ENCODE data around the gene SLC38A6. TPM values are rescaled to one million over a fixed set of nuclear protein-coding genes. Genes with fewer than 3 reads are reported as not detected.

Gene SLC38A6
- total and polyA plus RNA-seq, 9 of the 15 experiments (the other 6 are each of a cell fraction or from before 2014, with no cell fraction given): 9.8 to 40.3 (median 17.6) TPM

- in situ Hi-C loops (cut with MboI): no loop called here
- no peaks in the 10 kb centered on the region for H3K4me1 ChIP-seq (replicated peaks in 1 of 2; ENCODE audit: control insufficient read depth in 2 of 2, insufficient read depth in 2 of 2, low read length in 2 of 2)
These were observed 53.5 kb downstream of the SLC38A6 start for GRCh38 chr14:61034416-61035120.

DNA sequence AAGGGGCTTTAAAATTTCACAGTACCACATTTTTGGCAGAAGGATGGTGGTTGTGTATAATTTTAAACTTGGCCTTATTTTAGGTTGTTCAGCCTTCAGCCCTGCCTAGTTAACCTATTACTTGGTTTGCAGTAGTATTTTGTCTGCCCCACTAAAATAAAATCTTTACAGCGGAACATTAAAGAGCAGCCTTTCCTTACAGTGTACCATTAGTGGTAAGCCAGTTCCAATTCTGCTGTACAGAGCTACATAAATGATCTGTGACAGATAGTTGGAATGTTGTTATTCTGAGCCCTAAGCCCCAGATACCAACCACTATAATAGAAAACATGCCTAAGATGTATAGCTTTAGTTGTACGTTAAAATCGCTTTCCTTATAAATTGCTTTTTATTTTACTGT, 56.2 kb downstream of the SLC38A6 start:
- H3K4me3 ChIP-seq: no peak overlapping the region
- in situ Hi-C loops (cut with MboI): no loop called here
- H3K4me1 ChIP-seq (replicated peaks in 1 of 2; ENCODE audit: control insufficient read depth in 2 of 2, insufficient read depth in 2 of 2, low read length in 2 of 2): no peaks in the 10 kb centered on the region; a peak in 1 of 5 replicates
- H3K27ac ChIP-seq (ENCODE audit: extremely low read depth, low read depth, low read length): no peak overlapping the region
- ChIA-PET CTCF (ENCODE audit: low intra/inter-chr PET ratio) (no interaction called here), POLR2A (no interaction called here)
- FAIRE-seq: no peak
- no peaks in the 10 kb centered on the region for H3K27me3 ChIP-seq (ENCODE audit: control insufficient read depth in 2 of 2, insufficient read depth in 2 of 2, low read length in 2 of 2)
- no peaks in the 10 kb centered on the region for H3K79me2 ChIP-seq (ENCODE audit: control insufficient read depth, insufficient read depth, low read length)
- no peak for DNase-seq (ENCODE audit: extremely low read depth in 1 of 4, low spot score in 3 of 4)
- no peak overlapping the region for H2AFZ ChIP-seq (ENCODE audit: low read depth, low read length)
- ATAC-seq: no peak
- no peaks in the 10 kb centered on the region for H3K9me3 ChIP-seq (replicated peaks; ENCODE audit: control insufficient read depth, insufficient read depth, low read depth, low read length)
- H3K4me2 ChIP-seq (ENCODE audit: insufficient read depth, low read length): no peak overlapping the region
- no peak overlapping the region for H3K9ac ChIP-seq (ENCODE audit: insufficient read depth in 1 of 2, low read depth in 2 of 2, low read length in 2 of 2)
- no peaks in the 10 kb centered on the region for H3K36me3 ChIP-seq (ENCODE audit: control insufficient read depth, insufficient read depth, low read length)
- H3K9me1 ChIP-seq (ENCODE audit: control insufficient read depth, insufficient read depth, low read length): no peaks in the 10 kb centered on the region
- intact Hi-C loops (cut with micrococcal nuclease): loop anchor here (10.0 kb wide), 1 partner anchor 148 kb away; no protein-coding TSS in a partner anchor
- no peaks in the 10 kb centered on the region for H4K20me1 ChIP-seq (replicated peaks; ENCODE audit: control insufficient read depth, insufficient read depth, low read length)
- 96% methylated on average over 3 of the region's 3 CpGs for WGBS (ENCODE audit: insufficient coverage, low coverage, missing lambda C conversion rate)
- BruUV-seq (replicated peaks): no TSS peak
- no peak for TF ChIP-seq ARID2 (IDR thresholded peaks at IDR 0.05)
- no peak for TF ChIP-seq JUNB (CRISPR knock-in tag; conservative IDR thresholded peaks at IDR 0.05)
- TF ChIP-seq, protein P1, sequence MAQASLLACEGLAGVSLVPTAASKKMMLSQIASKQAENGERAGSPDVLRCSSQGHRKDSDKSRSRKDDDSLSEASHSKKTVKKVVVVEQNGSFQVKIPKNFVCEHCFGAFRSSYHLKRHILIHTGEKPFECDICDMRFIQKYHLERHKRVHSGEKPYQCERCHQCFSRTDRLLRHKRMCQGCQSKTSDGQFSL (CRISPR knock-in tag; IDR thresholded peaks at IDR 0.05): no peak
- TF ChIP-seq, protein P1 (tag; IDR thresholded peaks at IDR 0.05): no peak

More at GRCh38 chr14:61034416-61035120, 53.5 kb downstream of the SLC38A6 start:
- Histone ChIP-seq H3K9ac (ENCODE audit: insufficient read depth in 1 of 2, low read depth in 2 of 2, low read length in 2 of 2) (no peak overlapping the region), H3K79me2 (ENCODE audit: control insufficient read depth, insufficient read depth, low read length) (no peaks in the 10 kb centered on the region), H3K9me1 (ENCODE audit: control insufficient read depth, insufficient read depth, low read length) (no peaks in the 10 kb centered on the region), H3K4me2 (ENCODE audit: insufficient read depth, low read length) (no peak overlapping the region), H2AFZ (ENCODE audit: low read depth, low read length) (no peak overlapping the region), H4K20me1 (replicated peaks; ENCODE audit: control insufficient read depth, insufficient read depth, low read length) (no peaks in the 10 kb centered on the region), H3K27me3 (ENCODE audit: control insufficient read depth in 2 of 2, insufficient read depth in 2 of 2, low read length in 2 of 2) (no peaks in the 10 kb centered on the region), H3K4me3 (no peak overlapping the region), H3K36me3 (ENCODE audit: control insufficient read depth, insufficient read depth, low read length) (no peaks in the 10 kb centered on the region), H3K27ac (ENCODE audit: extremely low read depth, low read depth, low read length) (no peak overlapping the region), H3K9me3 (replicated peaks; ENCODE audit: control insufficient read depth, insufficient read depth, low read depth, low read length) (no peaks in the 10 kb centered on the region)
- no peak for DNase-seq (ENCODE audit: extremely low read depth in 1 of 4, low spot score in 3 of 4)
- BruUV-seq (replicated peaks): no TSS peak
- 76% methylated on average over 4 of the region's 4 CpGs for WGBS (ENCODE audit: insufficient coverage, low coverage, missing lambda C conversion rate)
- TF ChIP-seq, protein P2, sequence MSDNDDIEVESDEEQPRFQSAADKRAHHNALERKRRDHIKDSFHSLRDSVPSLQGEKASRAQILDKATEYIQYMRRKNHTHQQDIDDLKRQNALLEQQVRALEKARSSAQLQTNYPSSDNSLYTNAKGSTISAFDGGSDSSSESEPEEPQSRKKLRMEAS (CRISPR knock-in tag; IDR thresholded peaks at IDR 0.05): no peak
- ATAC-seq: no peak
- intact Hi-C loops (cut with micrococcal nuclease): loop anchor here (10.0 kb wide), 1 partner anchor 150 kb away; no protein-coding TSS in a partner anchor
- ChIA-PET CTCF (ENCODE audit: low intra/inter-chr PET ratio) (no interaction called here), POLR2A (no interaction called here)
- FAIRE-seq: no peak

Measured in K562 (cell line).